ENCODE data around the gene SHOC2. TPM values are rescaled to one million over a fixed set of nuclear protein-coding genes. Genes with fewer than 3 reads are reported as not detected.

The SHOC2 gene
- polyA plus RNA-seq, 1 of the 3 experiments (the other 2 are of a cell fraction) = 6.9 TPM

DNA sequence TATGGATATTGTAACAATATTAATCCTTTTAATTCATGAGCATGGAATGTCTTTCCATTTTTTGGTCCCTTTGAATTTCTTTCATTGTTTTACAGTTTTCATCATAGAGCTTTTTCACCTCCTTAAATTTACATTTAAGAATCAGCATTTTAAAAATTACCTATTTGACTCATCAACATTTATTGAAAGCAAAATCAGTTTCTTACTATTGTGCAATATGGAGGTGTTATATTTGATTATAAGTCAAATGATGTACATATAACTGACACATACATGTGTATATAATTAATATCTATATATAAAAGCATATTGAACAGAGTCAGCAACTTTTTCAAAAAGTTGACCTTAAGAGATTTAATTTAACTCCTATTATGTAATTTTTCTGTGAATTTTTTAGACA, 52.2 kb downstream of the SHOC2 start:
- Histone ChIP-seq H3K36me3 (replicated peaks in 1 of 2; ENCODE audit: control insufficient read depth in 1 of 2, insufficient read depth in 2 of 2, low read length in 1 of 2) (peaks cover 3 to 39% of the 10 kb centered on the region in 2 experiments), H4K20me1 (ENCODE audit: insufficient read depth) (peaks cover 41% of the 10 kb centered on the region), H2AFZ (ENCODE audit: low read depth) (no peak overlapping the region), H3K4me3 (ENCODE audit: low read depth in 2 of 2, low read length in 1 of 2) (no peak overlapping the region), H3F3A (replicated peaks; ENCODE audit: insufficient read depth) (no peaks in the 10 kb centered on the region), H3K27me3 (ENCODE audit: insufficient read depth) (no peaks in the 10 kb centered on the region), H3K9me2 (no peaks in the 10 kb centered on the region), H3K9ac (no peak overlapping the region), H3K4me2 (no peak overlapping the region), H3K79me2 (ENCODE audit: insufficient read depth) (peaks cover 93% of the 10 kb centered on the region), H3K4me1 (ENCODE audit: control insufficient read depth in 1 of 2, insufficient read depth in 2 of 2, low read depth in 1 of 2, low read length in 1 of 2) (no peaks in the 10 kb centered on the region), H3K27ac (ENCODE audit: low read depth in 2 of 2, low read length in 1 of 2) (no peak overlapping the region), H3K9me3 (no peaks in the 10 kb centered on the region)
- ChIA-PET CTCF (no interaction called here), POLR2A (no interaction called here)
- no peak for TF ChIP-seq NRF1 (IDR thresholded peaks at IDR 0.05; ENCODE audit: low read depth, low read length)
- TF ChIP-seq MEF2A (IDR thresholded peaks at IDR 0.05; ENCODE audit: borderline replicate concordance, low read depth) = no peak
- TF ChIP-seq EP300 (IDR thresholded peaks at IDR 0.05; ENCODE audit: borderline replicate concordance in 1 of 2, low read depth in 1 of 2, low read length in 1 of 2) = no peak
- no peak for TF ChIP-seq FOSL2 (IDR thresholded peaks at IDR 0.05; ENCODE audit: borderline replicate concordance, low read depth)
- no peak for TF ChIP-seq EZH2phosphoT487 (IDR thresholded peaks at IDR 0.05; ENCODE audit: borderline replicate concordance, low read depth)
- no peak for DNase-seq

DNA sequence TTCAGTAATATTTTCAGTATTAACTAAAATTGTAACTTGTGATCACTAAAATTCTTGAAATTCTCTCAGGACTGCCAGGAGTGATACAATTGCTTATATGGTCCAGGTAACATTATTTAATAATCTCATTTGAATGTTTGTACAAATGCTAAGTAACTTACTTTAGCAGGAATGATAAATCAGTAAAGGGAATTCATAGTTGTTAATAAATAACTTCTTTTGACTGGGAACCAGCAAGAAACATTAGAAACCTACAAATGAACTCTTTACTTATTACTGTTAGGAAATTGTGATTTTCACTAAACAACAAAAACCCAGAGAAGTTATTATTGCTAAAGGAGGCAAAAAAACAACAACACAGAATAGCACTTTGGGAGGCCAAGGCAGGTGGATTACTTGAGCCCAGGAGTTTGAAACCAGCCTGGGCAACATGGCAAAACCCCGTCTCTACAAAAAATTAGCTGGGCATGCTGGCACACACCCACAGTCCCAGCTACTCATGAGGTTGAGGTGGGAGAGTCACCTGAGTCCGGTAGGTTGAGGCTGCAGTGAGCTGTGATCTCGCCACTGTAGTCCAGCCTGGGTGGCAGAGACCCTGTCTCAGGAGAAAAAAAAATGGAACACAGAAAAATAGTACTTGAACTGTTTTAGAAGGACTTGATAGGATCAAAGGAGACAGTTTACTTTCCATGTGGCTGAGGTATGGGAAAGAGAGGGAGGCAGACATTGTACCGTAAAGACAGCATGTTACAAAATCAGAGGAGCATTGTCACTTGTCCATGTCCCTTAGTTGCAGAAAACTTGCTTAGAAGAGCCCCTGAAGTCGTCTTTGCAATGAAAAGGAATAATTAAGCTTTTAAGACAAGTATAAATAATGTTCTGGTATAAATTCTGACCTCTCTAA, 53.1 kb downstream of the SHOC2 start:
- Histone ChIP-seq H3K79me2 (ENCODE audit: insufficient read depth) (peaks cover 94% of the 10 kb centered on the region), H3K4me3 (ENCODE audit: low read depth in 2 of 2, low read length in 1 of 2) (no peak overlapping the region), H3K27ac (ENCODE audit: low read depth in 2 of 2, low read length in 1 of 2) (no peak overlapping the region), H2AFZ (ENCODE audit: low read depth) (no peak overlapping the region), H4K20me1 (ENCODE audit: insufficient read depth) (peaks cover 44% of the 10 kb centered on the region), H3K27me3 (ENCODE audit: insufficient read depth) (no peaks in the 10 kb centered on the region), H3K9me2 (no peaks in the 10 kb centered on the region), H3K4me1 (ENCODE audit: control insufficient read depth in 1 of 2, insufficient read depth in 2 of 2, low read depth in 1 of 2, low read length in 1 of 2) (no peaks in the 10 kb centered on the region), H3K36me3 (replicated peaks in 1 of 2; ENCODE audit: control insufficient read depth in 1 of 2, insufficient read depth in 2 of 2, low read length in 1 of 2) (peaks cover 0 to 40% of the 10 kb centered on the region in 2 experiments), H3F3A (replicated peaks; ENCODE audit: insufficient read depth) (no peaks in the 10 kb centered on the region), H3K9me3 (no peaks in the 10 kb centered on the region), H3K9ac (no peak overlapping the region), H3K4me2 (no peak overlapping the region)
- ChIA-PET POLR2A (no interaction called here), CTCF (interaction anchor here (0.9 kb wide), 1 partner anchor 10 kb away, joined by 3 read pairs; no protein-coding TSS in a partner anchor)
- TF ChIP-seq, protein P1, sequence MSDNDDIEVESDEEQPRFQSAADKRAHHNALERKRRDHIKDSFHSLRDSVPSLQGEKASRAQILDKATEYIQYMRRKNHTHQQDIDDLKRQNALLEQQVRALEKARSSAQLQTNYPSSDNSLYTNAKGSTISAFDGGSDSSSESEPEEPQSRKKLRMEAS (IDR thresholded peaks at IDR 0.05; ENCODE audit: low read depth) = no peak
- TF ChIP-seq POLR2AphosphoS5 (IDR thresholded peaks at IDR 0.05; ENCODE audit: low read depth, low read length) (no peak), NRF1 (IDR thresholded peaks at IDR 0.05; ENCODE audit: low read depth, low read length) (no peak), EZH2phosphoT487 (IDR thresholded peaks at IDR 0.05; ENCODE audit: borderline replicate concordance, low read depth) (no peak), MXI1 (IDR thresholded peaks at IDR 0.05; ENCODE audit: low read depth, low read length) (no peak), TEAD4 (IDR thresholded peaks at IDR 0.05; ENCODE audit: borderline replicate concordance, insufficient read depth) (no peak), FOXJ3 (CRISPR knock-in tag; IDR thresholded peaks at IDR 0.05) (no peak)
- TF ChIP-seq, protein P2, sequence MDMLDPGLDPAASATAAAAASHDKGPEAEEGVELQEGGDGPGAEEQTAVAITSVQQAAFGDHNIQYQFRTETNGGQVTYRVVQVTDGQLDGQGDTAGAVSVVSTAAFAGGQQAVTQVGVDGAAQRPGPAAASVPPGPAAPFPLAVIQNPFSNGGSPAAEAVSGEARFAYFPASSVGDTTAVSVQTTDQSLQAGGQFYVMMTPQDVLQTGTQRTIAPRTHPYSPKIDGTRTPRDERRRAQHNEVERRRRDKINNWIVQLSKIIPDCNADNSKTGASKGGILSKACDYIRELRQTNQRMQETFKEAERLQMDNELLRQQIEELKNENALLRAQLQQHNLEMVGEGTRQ (IDR thresholded peaks at IDR 0.05; ENCODE audit: borderline replicate concordance, low read depth, low read length) = no peak
- DNase-seq = no peak
- 84% methylated on average over 5 of the region's 5 CpGs for WGBS (ENCODE audit: low lambda C conversion rate)

Data from SK-N-SH (cell line).